HepG2 (cell line): Measurements from ENCODE around the gene CAPN2. TPM values are rescaled to one million over a fixed set of nuclear protein-coding genes. Genes with fewer than 3 reads are reported as not detected.
A peak's percentile ranks its signal among the peaks of the same experiment; 100 is the strongest.

Source experiments
- GATAD1 ChIP-seq: IDR thresholded peaks from 2 replicates; pipeline ENCODE4 v1.6.1; 2016; ENCODE audit warnings: missing genetic modification reagents, missing compliant biosample characterization
- HDAC6 ChIP-seq: fragments of 200-600 bp; sonication (generic); IDR thresholded peaks from 2 replicates; pipeline ENCODE4 v1.7.0; 2017; ENCODE audit warnings: mild to moderate bottlenecking, antibody characterized with exemption, low read length, low read depth
- MATR3 ChIP-seq: sonication (generic); formaldehyde crosslinking; IDR thresholded peaks from 2 replicates; pipeline ENCODE4 v1.4.0; 2020; ENCODE audit warnings: missing genetic modification reagents
- MAX ChIP-seq: IDR thresholded peaks from 2 replicates; pipeline ENCODE4 v1.6.1; 2012; ENCODE audit warnings: inconsistent platforms
- SRSF1 ChIP-seq: fragments of 200-400 bp; formaldehyde crosslinking; optimal IDR thresholded peaks from 2 replicates; pipeline ENCODE3; 2017; ENCODE audit warnings: mild to moderate bottlenecking, low read depth, low read length, moderate library complexity
- TFE3 ChIP-seq: IDR thresholded peaks from 2 replicates; pipeline ENCODE4 v1.6.1; 2016
- ZBTB20 ChIP-seq: sonication (generic); formaldehyde crosslinking; IDR thresholded peaks from 2 replicates; pipeline ENCODE4 v1.8.1; 2023; ENCODE audit warnings: missing genetic modification reagents, low read depth, mild to moderate bottlenecking, borderline replicate concordance
- ZFP36 ChIP-seq: fragments of 150-350 bp; IDR thresholded peaks from 2 replicates; pipeline ENCODE4 v1.6.1; 2018; ENCODE audit warnings: borderline replicate concordance, low read length, low read depth; ENCODE audit not compliant: partially characterized antibody
- ZKSCAN5 ChIP-seq: sonication (generic); formaldehyde crosslinking; IDR thresholded peaks from 2 replicates; pipeline ENCODE4 v1.5.1; 2020; ENCODE audit warnings: mild to moderate bottlenecking, missing genetic modification reagents
- ZNF17 ChIP-seq: sonication (generic); formaldehyde crosslinking; IDR thresholded peaks from 2 replicates; pipeline ENCODE4 v1.5.0; 2020; ENCODE audit warnings: mild to moderate bottlenecking, missing genetic modification reagents
- ZNF280D ChIP-seq: sonication (generic); formaldehyde crosslinking; IDR thresholded peaks from 2 replicates; pipeline ENCODE4 v1.5.1; 2020; ENCODE audit warnings: mild to moderate bottlenecking, missing genetic modification reagents
- ZNF607 ChIP-seq: sonication (generic); formaldehyde crosslinking; IDR thresholded peaks from 2 replicates; pipeline ENCODE4 v1.5.1; 2020; ENCODE audit warnings: missing genetic modification reagents, mild to moderate bottlenecking, borderline replicate concordance
- polyA plus RNA-seq, 8 experiments: library from polyadenylated mRNA; depleted of rRNA in 3 of 8; stranded (reverse) in 7 of 8; unstranded in 1 of 8; fragments of >200 nt; fragmentation: Illumina TruSeq in 4 of 8; extraction: Trizol in 4 of 8; gene quantifications; 2 replicates each; pipeline versions ENCODE4 v1.2.1 to v1.2.3, GENCODE V29; 2011 to 2016; ENCODE audit warnings: low read depth in 4 of 8, missing spikeins in 1 of 8, mixed read lengths in 1 of 8; ENCODE audit not compliant: insufficient read depth in 1 of 8
- total RNA-seq, 5 experiments: library from RNA; depleted of rRNA; stranded (reverse); fragments of >200 nt; fragmentation: Illumina TruSeq; extraction: Trizol; gene quantifications; 2 replicates each; pipeline ENCODE4 v1.2.3, GENCODE V29; 2016; ENCODE audit warnings: low read depth in 1 of 5
- TF ChIP-seq, protein P1 (sequence below): sonication (generic); formaldehyde crosslinking; IDR thresholded peaks from 2 replicates; pipeline ENCODE4 v1.5.1; 2020; ENCODE audit warnings: mild to moderate bottlenecking, missing genetic modification reagents, moderate library complexity
- TF ChIP-seq, protein P2 (sequence below): sonication (generic); formaldehyde crosslinking; IDR thresholded peaks from 2 replicates; pipeline ENCODE4 v1.5.0; 2020; ENCODE audit warnings: missing genetic modification reagents
- TF ChIP-seq, protein P3 (sequence below): sonication (generic); formaldehyde crosslinking; IDR thresholded peaks from 2 replicates; pipeline ENCODE4 v1.4.0; 2020; ENCODE audit warnings: missing genetic modification reagents

CAPN2 gene
- total and polyA plus RNA-seq, 2 of the 13 experiments (the other 11 are each of a cell fraction or from before 2014, with no cell fraction given): 6.2 to 7.4 TPM

DNA sequence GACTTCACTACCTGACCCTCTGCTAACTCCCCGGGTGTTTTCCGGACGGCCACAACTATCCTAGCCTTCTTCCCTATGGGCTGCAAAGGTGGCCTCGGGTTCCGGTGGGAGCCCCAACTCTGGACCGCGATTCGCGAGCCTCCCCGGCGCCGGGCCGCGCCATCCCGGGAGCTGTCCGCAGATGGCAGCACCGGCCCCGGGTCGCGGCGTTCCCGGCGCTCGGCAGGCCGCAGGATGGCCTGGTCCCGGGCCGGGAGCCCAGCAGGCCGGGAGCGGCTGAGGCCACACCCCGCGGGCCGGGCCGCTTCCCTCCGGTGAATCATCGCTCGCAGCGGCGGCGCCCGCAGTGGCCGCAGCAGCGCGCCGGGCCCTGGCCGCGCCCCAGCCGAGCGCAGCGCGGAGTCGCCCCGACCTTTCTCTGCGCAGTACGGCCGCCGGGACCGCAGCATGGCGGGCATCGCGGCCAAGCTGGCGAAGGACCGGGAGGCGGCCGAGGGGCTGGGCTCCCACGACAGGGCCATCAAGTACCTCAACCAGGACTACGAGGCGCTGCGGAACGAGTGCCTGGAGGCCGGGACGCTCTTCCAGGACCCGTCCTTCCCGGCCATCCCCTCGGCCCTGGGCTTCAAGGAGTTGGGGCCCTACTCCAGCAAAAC, at the start of gene CAPN2 (continued):
- TF ChIP-seq MAX: peak; percentile 24; the same call in 1 of the 2 replicates
- TF ChIP-seq, protein P1, sequence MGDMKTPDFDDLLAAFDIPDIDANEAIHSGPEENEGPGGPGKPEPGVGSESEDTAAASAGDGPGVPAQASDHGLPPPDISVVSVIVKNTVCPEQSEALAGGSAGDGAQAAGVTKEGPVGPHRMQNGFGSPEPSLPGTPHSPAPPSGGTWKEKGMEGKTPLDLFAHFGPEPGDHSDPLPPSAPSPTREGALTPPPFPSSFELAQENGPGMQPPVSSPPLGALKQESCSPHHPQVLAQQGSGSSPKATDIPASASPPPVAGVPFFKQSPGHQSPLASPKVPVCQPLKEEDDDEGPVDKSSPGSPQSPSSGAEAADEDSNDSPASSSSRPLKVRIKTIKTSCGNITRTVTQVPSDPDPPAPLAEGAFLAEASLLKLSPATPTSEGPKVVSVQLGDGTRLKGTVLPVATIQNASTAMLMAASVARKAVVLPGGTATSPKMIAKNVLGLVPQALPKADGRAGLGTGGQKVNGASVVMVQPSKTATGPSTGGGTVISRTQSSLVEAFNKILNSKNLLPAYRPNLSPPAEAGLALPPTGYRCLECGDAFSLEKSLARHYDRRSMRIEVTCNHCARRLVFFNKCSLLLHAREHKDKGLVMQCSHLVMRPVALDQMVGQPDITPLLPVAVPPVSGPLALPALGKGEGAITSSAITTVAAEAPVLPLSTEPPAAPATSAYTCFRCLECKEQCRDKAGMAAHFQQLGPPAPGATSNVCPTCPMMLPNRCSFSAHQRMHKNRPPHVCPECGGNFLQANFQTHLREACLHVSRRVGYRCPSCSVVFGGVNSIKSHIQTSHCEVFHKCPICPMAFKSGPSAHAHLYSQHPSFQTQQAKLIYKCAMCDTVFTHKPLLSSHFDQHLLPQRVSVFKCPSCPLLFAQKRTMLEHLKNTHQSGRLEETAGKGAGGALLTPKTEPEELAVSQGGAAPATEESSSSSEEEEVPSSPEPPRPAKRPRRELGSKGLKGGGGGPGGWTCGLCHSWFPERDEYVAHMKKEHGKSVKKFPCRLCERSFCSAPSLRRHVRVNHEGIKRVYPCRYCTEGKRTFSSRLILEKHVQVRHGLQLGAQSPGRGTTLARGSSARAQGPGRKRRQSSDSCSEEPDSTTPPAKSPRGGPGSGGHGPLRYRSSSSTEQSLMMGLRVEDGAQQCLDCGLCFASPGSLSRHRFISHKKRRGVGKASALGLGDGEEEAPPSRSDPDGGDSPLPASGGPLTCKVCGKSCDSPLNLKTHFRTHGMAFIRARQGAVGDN (CRISPR knock-in tag): peak; percentile 73
- TF ChIP-seq, protein P2, sequence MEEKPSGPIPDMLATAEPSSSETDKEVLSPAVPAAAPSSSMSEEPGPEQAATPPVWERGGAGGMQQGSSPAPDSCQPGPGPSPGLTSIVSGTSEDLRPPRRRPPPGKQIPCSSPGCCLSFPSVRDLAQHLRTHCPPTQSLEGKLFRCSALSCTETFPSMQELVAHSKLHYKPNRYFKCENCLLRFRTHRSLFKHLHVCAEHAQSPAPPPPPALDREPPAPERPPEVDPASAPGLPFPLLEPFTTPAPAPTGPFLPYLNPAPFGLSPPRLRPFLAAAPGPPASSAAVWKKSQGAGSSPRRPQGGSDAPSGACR (CRISPR knock-in tag): no peak
- TF ChIP-seq ZNF607 (CRISPR knock-in tag): no peak
- no peak for TF ChIP-seq GATAD1 (CRISPR knock-in tag)
- no peak for TF ChIP-seq SRSF1
- TF ChIP-seq HDAC6: no peak
- TF ChIP-seq MATR3 (CRISPR knock-in tag): no peak
- TF ChIP-seq ZBTB20 (CRISPR knock-in tag): no peak
- TF ChIP-seq ZNF17 (CRISPR knock-in tag): no peak
- no peak for TF ChIP-seq TFE3
- no peak for TF ChIP-seq ZFP36
- no peak for TF ChIP-seq ZKSCAN5
- no peak for TF ChIP-seq ZNF280D (CRISPR knock-in tag)
- TF ChIP-seq, protein P3, sequence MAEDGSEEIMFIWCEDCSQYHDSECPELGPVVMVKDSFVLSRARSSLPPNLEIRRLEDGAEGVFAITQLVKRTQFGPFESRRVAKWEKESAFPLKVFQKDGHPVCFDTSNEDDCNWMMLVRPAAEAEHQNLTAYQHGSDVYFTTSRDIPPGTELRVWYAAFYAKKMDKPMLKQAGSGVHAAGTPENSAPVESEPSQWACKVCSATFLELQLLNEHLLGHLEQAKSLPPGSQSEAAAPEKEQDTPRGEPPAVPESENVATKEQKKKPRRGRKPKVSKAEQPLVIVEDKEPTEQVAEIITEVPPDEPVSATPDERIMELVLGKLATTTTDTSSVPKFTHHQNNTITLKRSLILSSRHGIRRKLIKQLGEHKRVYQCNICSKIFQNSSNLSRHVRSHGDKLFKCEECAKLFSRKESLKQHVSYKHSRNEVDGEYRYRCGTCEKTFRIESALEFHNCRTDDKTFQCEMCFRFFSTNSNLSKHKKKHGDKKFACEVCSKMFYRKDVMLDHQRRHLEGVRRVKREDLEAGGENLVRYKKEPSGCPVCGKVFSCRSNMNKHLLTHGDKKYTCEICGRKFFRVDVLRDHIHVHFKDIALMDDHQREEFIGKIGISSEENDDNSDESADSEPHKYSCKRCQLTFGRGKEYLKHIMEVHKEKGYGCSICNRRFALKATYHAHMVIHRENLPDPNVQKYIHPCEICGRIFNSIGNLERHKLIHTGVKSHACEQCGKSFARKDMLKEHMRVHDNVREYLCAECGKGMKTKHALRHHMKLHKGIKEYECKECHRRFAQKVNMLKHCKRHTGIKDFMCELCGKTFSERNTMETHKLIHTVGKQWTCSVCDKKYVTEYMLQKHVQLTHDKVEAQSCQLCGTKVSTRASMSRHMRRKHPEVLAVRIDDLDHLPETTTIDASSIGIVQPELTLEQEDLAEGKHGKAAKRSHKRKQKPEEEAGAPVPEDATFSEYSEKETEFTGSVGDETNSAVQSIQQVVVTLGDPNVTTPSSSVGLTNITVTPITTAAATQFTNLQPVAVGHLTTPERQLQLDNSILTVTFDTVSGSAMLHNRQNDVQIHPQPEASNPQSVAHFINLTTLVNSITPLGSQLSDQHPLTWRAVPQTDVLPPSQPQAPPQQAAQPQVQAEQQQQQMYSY (CRISPR knock-in tag): 0 out of 2 replicates have a peak, but pooled peaks have one; percentile 41
